Iris pigment epithelial cell (primary cell): ENCODE data around the gene ADGRD2.

Experiments
- DNase-seq: peaks from one replicate; pipeline ENCODE4 v3.0.0-alpha.2; 2011; ENCODE audit warnings: low read depth

ADGRD2 gene

GRCh38 chr9:124512806-124513204 is 62.6 kb downstream of the ADGRD2 start:
- no peak for DNase-seq

- no peak for DNase-seq
Measured at GRCh38 chr9:124513376-124513994, 63.2 kb downstream of the ADGRD2 start.

DNA sequence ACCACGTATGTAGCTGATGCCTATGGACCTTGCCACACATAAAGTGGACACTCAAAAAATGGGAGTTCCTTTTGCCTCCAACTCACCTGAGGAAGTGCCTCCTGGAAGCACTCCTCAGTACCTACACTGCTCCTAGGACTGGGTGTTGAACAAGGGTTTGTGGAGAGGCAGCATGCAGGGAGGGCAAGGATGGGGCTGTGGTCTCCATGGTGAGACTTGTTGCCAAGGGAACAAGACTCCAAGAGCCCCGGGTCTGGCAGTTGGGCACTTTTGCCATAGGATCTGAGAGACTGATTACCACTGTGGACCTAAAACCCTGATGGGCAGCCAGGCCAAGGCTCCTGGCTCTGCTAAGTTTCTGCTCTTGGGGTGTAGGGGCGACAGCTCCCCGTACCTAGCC is 63.9 kb downstream of the ADGRD2 start:
- DNase-seq: no peak

- DNase-seq: no peak
Measured at GRCh38 chr9:124514874-124515273, 64.6 kb downstream of the ADGRD2 start.

DNA sequence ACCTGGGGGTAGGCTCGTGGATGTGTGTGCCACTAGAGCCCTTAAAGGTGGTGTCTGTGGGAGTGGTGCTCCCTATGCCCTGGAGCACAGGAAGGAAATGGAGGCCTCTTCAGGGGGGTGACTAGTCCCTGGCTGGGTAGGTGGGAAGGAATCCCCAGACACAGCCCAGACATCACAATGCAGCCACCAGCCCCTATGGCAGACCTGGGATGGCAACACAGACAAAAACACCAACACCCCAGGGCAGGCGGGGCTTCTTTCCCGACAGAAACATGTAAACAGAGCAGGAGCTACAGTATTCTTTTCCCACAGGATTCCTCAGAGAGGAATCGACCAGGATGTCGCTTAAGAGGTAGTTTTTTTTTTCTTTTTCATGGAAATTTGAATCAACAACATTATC is 67.3 kb downstream of the ADGRD2 start:
- DNase-seq: no peak

- DNase-seq: no peak
Measured at GRCh38 chr9:124518116-124518515, 67.9 kb downstream of the ADGRD2 start.

GRCh38 chr9:124520206-124520596 is 70.0 kb downstream of the ADGRD2 start:
- no peak for DNase-seq

GRCh38 chr9:124521142-124521541 is 70.9 kb downstream of the ADGRD2 start:
- DNase-seq: no peak

DNA sequence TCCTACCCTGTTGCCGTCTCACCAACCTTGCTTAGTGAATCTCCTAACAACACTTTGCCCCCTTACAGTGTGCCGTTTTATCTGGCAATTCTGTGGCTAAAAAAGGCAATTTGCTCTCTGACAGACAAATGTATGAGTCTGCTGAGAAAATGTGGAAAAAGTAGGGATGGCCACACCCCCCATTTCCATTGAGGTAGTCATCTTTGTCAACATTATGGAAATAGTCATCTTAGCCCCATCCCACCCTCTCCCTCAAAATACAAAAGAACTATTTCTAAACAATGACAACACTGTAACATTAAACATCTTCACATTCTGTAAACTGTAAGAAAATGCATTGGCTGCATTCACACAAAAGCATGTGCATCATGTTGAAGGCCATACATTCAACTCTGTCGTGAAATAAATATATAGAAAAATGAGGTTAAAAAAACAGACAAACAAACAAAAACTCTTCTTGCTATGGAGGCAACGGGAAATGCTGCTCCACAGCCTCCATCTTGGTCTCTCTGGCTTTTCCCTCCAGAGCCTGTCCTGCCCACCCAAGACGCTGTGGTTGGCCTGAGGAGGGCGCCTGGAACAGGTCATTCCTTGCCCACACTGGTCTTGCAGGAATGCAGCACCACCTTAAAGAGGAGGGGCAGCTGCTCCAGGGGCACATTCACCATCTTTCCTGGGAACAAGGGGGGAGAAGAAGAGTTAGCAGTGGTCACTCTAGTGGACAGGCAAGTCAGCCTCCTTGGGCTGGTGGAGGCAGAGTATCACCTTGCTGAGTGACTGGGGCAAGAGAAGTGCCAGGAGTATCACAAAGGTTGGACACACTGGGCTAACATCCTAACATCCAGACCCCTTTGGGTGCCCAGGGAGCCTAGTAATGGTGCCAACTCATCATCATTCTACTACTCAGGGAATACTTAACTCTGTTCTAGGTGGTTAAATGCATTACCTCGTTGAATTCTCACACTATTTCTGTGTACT is 72.2 kb downstream of the ADGRD2 start:
- DNase-seq: no peak

GRCh38 chr9:124526174-124526573 is 75.9 kb downstream of the ADGRD2 start:
- DNase-seq: no peak

GRCh38 chr9:124527781-124528180 is 77.5 kb downstream of the ADGRD2 start:
- DNase-seq: peak; percentile 57
